ENCODE measurements around the gene MFSD6L.

MFSD6L gene

DNA sequence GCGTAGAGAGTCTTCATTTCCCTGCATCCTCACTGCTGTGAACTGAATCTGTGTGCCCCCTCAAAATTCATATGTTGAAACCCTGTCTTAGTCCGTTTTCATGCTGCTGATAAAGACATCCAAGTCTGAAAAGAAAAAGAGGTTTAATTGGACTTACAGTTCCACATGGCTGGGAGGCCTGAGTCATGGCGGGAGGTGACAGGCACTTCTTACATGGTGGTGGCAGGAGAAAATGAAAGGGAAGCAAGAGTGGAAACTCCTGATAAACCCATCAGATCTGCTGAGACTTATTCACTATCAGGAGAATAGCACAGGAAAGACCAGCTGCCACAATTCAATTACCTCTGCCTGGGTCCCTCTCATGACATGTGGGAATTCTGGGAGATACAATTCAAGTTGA lies 51.4 kb downstream of the MFSD6L start:
- H3K9me3 ChIP-seq, result no peaks in the 10 kb centered on the region
- no peak overlapping the region for H3K4me3 ChIP-seq (ENCODE audit: low read depth in 1 of 2, low read length in 1 of 2)
- TF ChIP-seq, protein P1, sequence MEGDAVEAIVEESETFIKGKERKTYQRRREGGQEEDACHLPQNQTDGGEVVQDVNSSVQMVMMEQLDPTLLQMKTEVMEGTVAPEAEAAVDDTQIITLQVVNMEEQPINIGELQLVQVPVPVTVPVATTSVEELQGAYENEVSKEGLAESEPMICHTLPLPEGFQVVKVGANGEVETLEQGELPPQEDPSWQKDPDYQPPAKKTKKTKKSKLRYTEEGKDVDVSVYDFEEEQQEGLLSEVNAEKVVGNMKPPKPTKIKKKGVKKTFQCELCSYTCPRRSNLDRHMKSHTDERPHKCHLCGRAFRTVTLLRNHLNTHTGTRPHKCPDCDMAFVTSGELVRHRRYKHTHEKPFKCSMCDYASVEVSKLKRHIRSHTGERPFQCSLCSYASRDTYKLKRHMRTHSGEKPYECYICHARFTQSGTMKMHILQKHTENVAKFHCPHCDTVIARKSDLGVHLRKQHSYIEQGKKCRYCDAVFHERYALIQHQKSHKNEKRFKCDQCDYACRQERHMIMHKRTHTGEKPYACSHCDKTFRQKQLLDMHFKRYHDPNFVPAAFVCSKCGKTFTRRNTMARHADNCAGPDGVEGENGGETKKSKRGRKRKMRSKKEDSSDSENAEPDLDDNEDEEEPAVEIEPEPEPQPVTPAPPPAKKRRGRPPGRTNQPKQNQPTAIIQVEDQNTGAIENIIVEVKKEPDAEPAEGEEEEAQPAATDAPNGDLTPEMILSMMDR (IDR thresholded peaks at IDR 0.05), result no peak
- H3K27me3 ChIP-seq, result peaks cover 35% of the 10 kb centered on the region
- H3K4me1 ChIP-seq (ENCODE audit: control insufficient read depth in 1 of 2, insufficient read depth in 1 of 2, low read depth in 1 of 2, low read length in 1 of 2), result peaks cover 5 to 16% of the 10 kb centered on the region in 2 experiments
- no peaks in the 10 kb centered on the region for H3K36me3 ChIP-seq
- no peak overlapping the region for H3K27ac ChIP-seq
